GM12875 (cell line): ENCODE data around the gene SMOC2.

Experiments
- H3K4me3 ChIP-seq: one replicate; pipeline ENCODE4 v1.5.1; 2011; ENCODE audit warnings: low read depth, low read length, control low read depth
- CTCF ChIP-seq: IDR thresholded peaks from 2 replicates; pipeline ENCODE4 v1.5.1; 2011; ENCODE audit warnings: low read depth, mild to moderate bottlenecking, control low read depth, inconsistent platforms, low read length, moderate library complexity, borderline replicate concordance; ENCODE audit not compliant: insufficient read depth

SMOC2 gene

DNA sequence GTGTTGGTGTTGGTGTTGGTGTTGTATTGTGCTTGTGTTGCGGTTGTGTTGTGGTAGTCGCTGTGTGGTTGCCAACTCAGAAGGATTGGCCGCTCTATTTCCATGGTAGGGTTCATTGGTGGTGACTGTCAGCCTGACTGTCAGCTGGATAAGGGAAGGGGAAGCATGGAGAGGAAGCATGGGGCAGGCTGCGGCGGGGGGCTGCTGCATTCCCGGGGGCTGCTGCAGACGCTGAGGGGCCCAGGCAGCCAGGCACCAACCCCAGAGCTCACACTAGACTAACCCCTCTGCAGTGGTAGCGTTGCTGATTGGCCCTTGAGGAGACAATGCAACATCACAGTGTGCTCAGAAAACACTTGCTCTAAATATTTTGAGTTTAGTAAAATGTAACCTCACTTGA lies 199.2 kb downstream of the SMOC2 start:
- TF ChIP-seq CTCF: no peak
- H3K4me3 ChIP-seq: no peak overlapping the region

- no peak for TF ChIP-seq CTCF
- H3K4me3 ChIP-seq: no peak overlapping the region
These were observed 199.8 kb downstream of the SMOC2 start for GRCh38 chr6:168640768-168641167.

- no peak overlapping the region for H3K4me3 ChIP-seq
- no peak for TF ChIP-seq CTCF
These were observed 200.5 kb downstream of the SMOC2 start for GRCh38 chr6:168641446-168641845.

- H3K4me3 ChIP-seq: no peak overlapping the region
- TF ChIP-seq CTCF: no peak
These were observed 202.4 kb downstream of the SMOC2 start for GRCh38 chr6:168643401-168643800.

DNA sequence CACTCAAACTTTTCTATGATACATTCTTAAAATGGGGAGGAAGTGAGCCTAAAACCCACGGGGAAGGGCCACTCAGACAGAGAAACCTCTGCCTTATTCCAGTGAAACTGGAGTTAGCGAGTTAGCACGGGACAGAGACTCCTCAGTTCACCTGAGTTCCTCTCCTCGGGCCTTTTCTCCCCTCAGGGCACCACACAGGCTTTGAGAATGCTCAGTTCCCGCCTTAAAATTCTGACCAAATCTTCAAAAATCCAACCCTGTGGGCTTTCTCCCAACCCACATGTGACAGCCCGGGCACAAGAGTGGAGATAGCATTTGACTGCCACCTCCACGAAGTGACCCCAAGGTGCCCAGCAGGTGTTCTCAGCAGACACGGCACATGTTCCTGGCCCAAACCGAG lies 204.3 kb downstream of the SMOC2 start:
- TF ChIP-seq CTCF: no peak
- H3K4me3 ChIP-seq: no peak overlapping the region

DNA sequence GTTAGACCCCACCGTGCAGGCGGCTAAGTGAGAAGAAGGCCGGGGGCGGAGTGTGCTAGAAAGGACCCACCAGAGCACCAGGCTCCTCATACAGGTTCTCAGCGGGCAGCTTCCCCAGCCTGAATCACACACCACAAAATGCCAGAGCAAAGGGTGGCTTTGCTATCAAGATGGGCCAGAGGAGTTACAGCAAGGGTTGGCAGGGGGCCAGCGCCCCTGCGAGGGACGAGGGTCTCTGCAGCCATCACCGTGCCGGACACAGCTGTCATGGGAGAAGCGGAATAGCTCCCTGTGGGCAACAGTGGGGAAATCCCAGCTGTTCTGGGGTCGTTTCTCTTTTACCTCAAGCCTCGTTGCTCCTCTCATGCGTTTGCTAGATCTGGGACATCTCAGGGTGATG lies 206.3 kb downstream of the SMOC2 start:
- TF ChIP-seq CTCF: no peak
- no peak overlapping the region for H3K4me3 ChIP-seq

DNA sequence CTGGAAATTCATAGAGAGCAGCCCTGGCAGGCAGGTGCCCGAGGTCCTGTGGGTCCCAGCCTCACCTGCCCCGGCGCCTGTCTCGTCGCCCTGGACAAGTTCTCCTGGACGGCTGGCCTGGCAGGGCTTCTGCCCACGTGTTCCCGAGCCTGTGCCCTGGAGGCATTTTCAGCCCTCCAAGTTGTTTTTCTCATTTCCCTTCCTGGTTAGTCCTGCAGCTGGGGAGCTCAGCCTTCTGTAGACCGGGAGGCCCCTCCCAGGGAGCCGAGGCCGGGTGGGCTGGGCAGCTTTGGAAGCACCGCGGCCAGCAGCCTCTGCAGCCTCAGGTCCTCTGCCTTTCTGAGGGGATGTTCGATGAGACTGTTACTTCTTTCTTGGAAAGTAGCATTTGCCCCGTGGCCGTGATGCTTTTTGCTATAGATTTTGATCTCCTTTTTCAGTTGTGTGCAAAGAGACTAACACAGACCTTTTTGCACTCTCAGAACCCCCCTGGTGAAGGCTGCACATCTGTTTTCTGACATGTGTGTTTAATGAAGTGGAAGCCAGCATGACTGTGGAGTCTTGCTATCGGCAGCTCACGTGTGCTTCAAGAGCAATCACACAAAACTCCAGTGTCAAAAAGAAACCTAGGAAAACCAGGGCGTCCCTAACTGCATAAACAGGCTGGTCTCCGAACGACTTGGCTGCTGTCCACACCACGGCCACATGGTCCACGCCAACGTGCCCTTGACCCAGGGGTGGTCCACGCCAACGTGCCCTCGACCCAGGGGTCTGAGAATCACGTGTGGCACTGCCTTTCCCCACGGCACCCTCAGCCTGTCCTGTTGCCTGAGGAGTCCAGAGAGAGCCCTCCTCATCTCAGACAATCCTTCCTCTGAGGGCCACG lies 207.5 kb downstream of the SMOC2 start:
- no peak for TF ChIP-seq CTCF
- no peak overlapping the region for H3K4me3 ChIP-seq
